HL-60 (cell line): ENCODE measurements around the gene JAKMIP1.

Experiments
- DNase-seq, 2 experiments: peaks; one replicate each; pipeline ENCODE4 v3.0.0-alpha.2; 2010 to 2020; ENCODE audit warnings: low read depth in 1 of 2, low spot score in 1 of 2
- H3K27ac ChIP-seq: fragments of 250-450 bp; sonication (Bioruptor Pico); replicated peaks from 2 replicates; pipeline ENCODE4 v1.5.1; 2020; ENCODE audit warnings: mild to moderate bottlenecking, moderate library complexity
- H3K27me3 ChIP-seq: fragments of 250-450 bp; sonication (Bioruptor Pico); 2 replicates; pipeline ENCODE4 v1.5.1; 2021; ENCODE audit warnings: mild to moderate bottlenecking, moderate library complexity; ENCODE audit not compliant: insufficient read depth, poor library complexity, severe bottlenecking
- H3K4me3 ChIP-seq: replicated peaks from 2 replicates; pipeline ENCODE4 v1.5.1; 2011; ENCODE audit warnings: mild to moderate bottlenecking, control low read depth, low read length; ENCODE audit not compliant: insufficient read depth
- GABPA ChIP-seq: IDR thresholded peaks from 2 replicates; pipeline ENCODE4 v1.6.1; 2012; ENCODE audit warnings: low read depth
- POLR2AphosphoS5 ChIP-seq: IDR thresholded peaks from 2 replicates; pipeline ENCODE4 v1.6.1; 2012; ENCODE audit warnings: low read depth
- REST ChIP-seq: IDR thresholded peaks from 2 replicates; pipeline ENCODE4 v1.6.1; 2012; ENCODE audit warnings: low read depth; ENCODE audit not compliant: insufficient replicate concordance
- SPI1 ChIP-seq: IDR thresholded peaks from 2 replicates; pipeline ENCODE4 v1.6.1; 2012; ENCODE audit warnings: low read depth, mild to moderate bottlenecking, borderline replicate concordance
- TF ChIP-seq, protein P1 (sequence below): IDR thresholded peaks from one replicate; pipeline ENCODE4 v1.5.1; 2011; ENCODE audit warnings: low read length, control low read depth, inconsistent platforms; ENCODE audit not compliant: insufficient read depth

JAKMIP1 gene

GRCh38 chr4:6013564-6013963 is 186.8 kb downstream of the JAKMIP1 start:
- no peak overlapping the region for H3K27ac ChIP-seq
- H3K27me3 ChIP-seq: peaks cover 9% of the 10 kb centered on the region
- no peak overlapping the region for H3K4me3 ChIP-seq
- no peak for DNase-seq
- TF ChIP-seq POLR2AphosphoS5 (no peak), SPI1 (no peak), GABPA (no peak), REST (no peak)
- TF ChIP-seq, protein P1, sequence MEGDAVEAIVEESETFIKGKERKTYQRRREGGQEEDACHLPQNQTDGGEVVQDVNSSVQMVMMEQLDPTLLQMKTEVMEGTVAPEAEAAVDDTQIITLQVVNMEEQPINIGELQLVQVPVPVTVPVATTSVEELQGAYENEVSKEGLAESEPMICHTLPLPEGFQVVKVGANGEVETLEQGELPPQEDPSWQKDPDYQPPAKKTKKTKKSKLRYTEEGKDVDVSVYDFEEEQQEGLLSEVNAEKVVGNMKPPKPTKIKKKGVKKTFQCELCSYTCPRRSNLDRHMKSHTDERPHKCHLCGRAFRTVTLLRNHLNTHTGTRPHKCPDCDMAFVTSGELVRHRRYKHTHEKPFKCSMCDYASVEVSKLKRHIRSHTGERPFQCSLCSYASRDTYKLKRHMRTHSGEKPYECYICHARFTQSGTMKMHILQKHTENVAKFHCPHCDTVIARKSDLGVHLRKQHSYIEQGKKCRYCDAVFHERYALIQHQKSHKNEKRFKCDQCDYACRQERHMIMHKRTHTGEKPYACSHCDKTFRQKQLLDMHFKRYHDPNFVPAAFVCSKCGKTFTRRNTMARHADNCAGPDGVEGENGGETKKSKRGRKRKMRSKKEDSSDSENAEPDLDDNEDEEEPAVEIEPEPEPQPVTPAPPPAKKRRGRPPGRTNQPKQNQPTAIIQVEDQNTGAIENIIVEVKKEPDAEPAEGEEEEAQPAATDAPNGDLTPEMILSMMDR: no peak

- no peak overlapping the region for H3K27ac ChIP-seq
- TF ChIP-seq REST: no peak
- TF ChIP-seq POLR2AphosphoS5: no peak
- TF ChIP-seq, protein P1: no peak
- TF ChIP-seq SPI1: no peak
- no peak for TF ChIP-seq GABPA
- no peak for DNase-seq
- no peak overlapping the region for H3K4me3 ChIP-seq
- H3K27me3 ChIP-seq: peaks cover 12% of the 10 kb centered on the region
Measured at GRCh38 chr4:6012200-6012599, 188.1 kb downstream of the JAKMIP1 start.

DNA sequence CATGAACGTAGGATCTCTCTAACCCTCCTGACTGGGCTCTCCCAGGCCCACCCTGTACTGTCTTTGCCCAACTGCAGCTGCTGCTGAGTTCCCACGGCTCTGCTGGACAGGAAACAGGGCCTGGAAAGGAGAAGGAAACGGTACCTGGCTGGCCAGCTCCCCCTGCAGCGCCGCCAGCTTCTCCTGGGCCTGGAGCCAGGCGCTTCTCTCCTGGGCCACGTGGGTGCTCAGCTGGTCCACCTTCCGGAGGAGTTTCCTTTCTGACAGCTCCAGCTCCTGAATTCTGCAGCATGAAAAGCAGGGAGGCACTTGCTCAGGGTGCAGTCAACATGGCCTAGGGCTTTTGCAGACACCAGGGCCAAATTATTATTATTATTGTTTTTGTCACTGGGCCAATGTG is 188.7 kb downstream of the JAKMIP1 start:
- peaks cover 12% of the 10 kb centered on the region for H3K27me3 ChIP-seq
- TF ChIP-seq POLR2AphosphoS5 (no peak), GABPA (no peak), REST (no peak), SPI1 (no peak)
- TF ChIP-seq, protein P1: no peak
- no peak for DNase-seq
- no peak overlapping the region for H3K27ac ChIP-seq
- no peak overlapping the region for H3K4me3 ChIP-seq
